Rectal smooth muscle tissue (tissue), 1 donor: Measurements from ENCODE around the gene SEMA4A.
"Not testable (repeated sequence)": the region's sequence is repeated elsewhere in the genome, so short reads cannot be mapped to it uniquely, and the experiment has no call there.

Experiments used
- H3K27ac ChIP-seq: one replicate; pipeline ENCODE4 v1.7.0; 2013; ENCODE audit warnings: low read depth, low read length, inconsistent platforms
- H3K27me3 ChIP-seq: one replicate; pipeline ENCODE4 v1.7.0; 2013; ENCODE audit warnings: low read length; ENCODE audit not compliant: control insufficient read depth, insufficient read depth
- H3K36me3 ChIP-seq: one replicate; pipeline ENCODE4 v1.7.0; 2013; ENCODE audit warnings: low read length; ENCODE audit not compliant: control insufficient read depth, insufficient read depth
- H3K4me1 ChIP-seq: one replicate; pipeline ENCODE4 v1.7.0; 2013; ENCODE audit warnings: low read length; ENCODE audit not compliant: control insufficient read depth, insufficient read depth
- H3K4me3 ChIP-seq: one replicate; pipeline ENCODE4 v1.7.0; 2013; ENCODE audit warnings: low read length
- H3K9ac ChIP-seq: one replicate; pipeline ENCODE4 v1.7.0; 2013; ENCODE audit warnings: low read length

The SEMA4A gene

GRCh38 chr1:156122519-156123355 is 30.6 kb upstream of the SEMA4A start:
- Histone ChIP-seq H3K27ac (peak overlapping the region; percentile 98), H3K36me3 (no peaks in the 10 kb centered on the region), H3K4me3 (peak overlapping the region; percentile 70), H3K9ac (peak overlapping the region; percentile 10), H3K4me1 (peaks cover 75% of the 10 kb centered on the region), H3K27me3 (no peaks in the 10 kb centered on the region)

- H3K4me1 ChIP-seq = peaks cover 81% of the 10 kb centered on the region
- no peaks in the 10 kb centered on the region for H3K27me3 ChIP-seq
- no peaks in the 10 kb centered on the region for H3K36me3 ChIP-seq
- H3K9ac ChIP-seq = peak overlapping the region; percentile 10
- peak overlapping the region; percentile 98 for H3K27ac ChIP-seq
- peak overlapping the region; percentile 70 for H3K4me3 ChIP-seq
Measured at GRCh38 chr1:156123356-156124196, 29.8 kb upstream of the SEMA4A start.

DNA sequence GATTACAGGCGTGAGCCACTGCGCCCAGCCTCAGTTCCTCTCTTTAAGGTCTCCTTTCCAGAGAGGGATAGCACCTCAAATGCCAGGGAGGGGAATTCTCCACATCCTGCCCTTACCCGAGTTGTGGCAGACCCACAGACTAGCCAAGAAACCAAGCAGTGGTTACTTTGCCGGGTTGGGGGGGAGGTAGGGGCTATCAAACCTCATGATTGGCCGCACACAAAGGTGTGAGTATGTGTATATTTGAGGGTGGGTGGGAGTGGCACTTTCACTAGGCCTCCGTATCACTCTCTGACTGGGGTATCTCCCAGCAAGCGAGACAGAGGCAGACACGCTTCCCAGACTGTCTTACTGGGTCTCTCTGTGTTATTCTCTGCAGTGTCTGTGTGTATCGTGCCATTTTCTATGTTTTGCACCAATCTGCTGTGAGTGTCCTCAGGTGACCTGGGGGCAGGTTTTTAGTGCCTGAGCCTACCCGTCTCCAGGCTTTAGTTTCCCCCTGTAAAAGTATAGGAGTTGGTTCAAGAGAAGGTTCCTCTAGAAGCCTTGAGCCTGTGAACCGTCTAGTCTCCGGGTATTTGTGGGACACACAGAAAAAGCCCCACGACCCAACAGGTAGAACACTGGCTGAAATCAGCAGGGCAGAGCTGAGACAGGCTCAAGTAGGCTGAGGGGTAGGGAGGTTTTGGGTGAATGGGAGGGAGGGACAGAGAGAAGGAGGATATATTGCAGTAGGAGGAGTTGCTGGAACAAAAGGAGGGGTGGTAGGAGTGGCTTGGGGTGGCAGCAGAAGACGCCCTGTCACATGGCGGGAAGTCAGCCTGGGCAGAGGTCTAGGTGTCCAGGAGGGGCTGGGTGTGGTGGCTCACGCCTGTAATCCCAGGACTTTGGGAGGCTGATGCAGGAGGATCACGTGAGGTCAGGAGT is 28.6 kb upstream of the SEMA4A start:
- Histone ChIP-seq H3K4me3 (peak overlapping the region; percentile 47), H3K36me3 (no peaks in the 10 kb centered on the region), H3K9ac (no peak overlapping the region), H3K27ac (peak overlapping the region; percentile 98), H3K27me3 (no peaks in the 10 kb centered on the region), H3K4me1 (peaks cover 85% of the 10 kb centered on the region)

DNA sequence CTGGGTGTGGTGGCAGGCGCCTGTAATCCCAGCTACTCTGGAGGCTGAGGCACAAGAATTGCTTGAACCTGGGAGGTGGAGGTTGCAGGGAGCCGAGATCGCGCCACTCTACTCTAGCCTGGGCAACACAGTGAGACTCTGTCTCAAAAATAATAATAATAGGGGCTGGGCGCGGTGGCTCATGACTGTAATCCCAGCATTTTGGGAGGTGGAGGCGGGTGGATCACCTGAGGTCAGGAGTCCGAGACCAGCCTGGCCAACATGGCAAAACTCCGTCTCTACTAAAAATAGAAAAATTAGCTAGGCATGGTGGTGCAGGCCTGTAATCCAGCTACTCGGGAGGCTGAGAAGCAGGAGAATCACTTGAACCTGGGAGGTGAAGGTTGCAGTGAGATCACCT is 27.8 kb upstream of the SEMA4A start:
- H3K4me1 ChIP-seq = peaks cover 84% of the 10 kb centered on the region
- H3K36me3 ChIP-seq, H3K9ac ChIP-seq, H3K27me3 ChIP-seq, H3K4me3 ChIP-seq: not testable (repeated sequence)
- H3K27ac ChIP-seq = peak overlapping the region; percentile 98

GRCh38 chr1:156126043-156126629 is 27.2 kb upstream of the SEMA4A start:
- Histone ChIP-seq H3K27me3 (no peaks in the 10 kb centered on the region), H3K4me1 (peaks cover 81% of the 10 kb centered on the region), H3K27ac (peak overlapping the region; percentile 98), H3K4me3 (peak overlapping the region; percentile 35), H3K36me3 (peaks cover 5% of the 10 kb centered on the region), H3K9ac (peak overlapping the region; percentile 78)

DNA sequence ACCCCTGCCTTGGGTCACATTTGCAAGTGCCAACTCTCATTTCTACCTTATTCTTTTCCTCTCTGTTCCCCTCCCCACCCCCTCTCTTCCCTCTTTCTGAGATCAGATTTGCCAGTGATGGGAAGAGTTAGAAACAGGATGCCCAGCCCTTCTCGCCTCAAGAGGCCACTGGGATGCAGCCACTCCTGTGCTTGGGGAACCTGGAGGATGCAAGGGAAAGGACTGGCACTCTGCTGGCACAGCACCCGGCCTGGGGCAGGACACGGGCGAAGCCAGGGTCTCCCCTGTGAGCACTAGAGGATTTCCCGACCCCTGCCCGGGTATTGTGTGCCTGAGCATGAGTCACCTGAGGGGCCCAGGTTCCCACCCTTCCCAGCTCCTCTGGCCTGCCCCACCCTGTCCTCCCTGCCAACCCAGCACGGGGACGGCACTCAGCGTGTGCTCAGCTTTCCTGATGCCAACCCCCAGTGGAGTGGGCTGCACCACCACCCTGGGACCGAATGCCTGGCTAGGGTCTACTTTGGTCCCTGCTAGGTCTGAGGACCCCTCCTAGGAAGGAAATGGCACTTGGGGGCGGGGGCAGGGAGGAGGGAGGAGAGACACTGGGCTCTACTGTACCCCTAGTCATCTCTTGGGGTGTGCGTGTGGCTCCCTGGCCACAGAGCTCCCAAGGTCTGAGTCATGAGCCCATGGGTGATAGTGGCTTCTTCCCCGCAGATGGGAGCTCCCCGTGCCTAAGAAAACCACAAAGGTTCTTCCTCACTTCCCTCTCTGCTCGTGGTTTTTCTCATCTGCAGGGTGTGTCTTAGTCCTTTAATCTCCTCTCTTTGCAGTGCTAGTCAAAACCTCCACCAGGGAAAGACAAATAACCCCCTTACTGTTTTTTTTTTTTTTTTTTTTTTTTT is 26.5 kb upstream of the SEMA4A start:
- peak overlapping the region; percentile 98 for H3K27ac ChIP-seq
- H3K9ac ChIP-seq = peak overlapping the region; percentile 24
- peak overlapping the region; percentile 35 for H3K4me3 ChIP-seq
- H3K4me1 ChIP-seq = peaks cover 75% of the 10 kb centered on the region
- peaks cover 9% of the 10 kb centered on the region for H3K36me3 ChIP-seq
- H3K27me3 ChIP-seq = no peaks in the 10 kb centered on the region

DNA sequence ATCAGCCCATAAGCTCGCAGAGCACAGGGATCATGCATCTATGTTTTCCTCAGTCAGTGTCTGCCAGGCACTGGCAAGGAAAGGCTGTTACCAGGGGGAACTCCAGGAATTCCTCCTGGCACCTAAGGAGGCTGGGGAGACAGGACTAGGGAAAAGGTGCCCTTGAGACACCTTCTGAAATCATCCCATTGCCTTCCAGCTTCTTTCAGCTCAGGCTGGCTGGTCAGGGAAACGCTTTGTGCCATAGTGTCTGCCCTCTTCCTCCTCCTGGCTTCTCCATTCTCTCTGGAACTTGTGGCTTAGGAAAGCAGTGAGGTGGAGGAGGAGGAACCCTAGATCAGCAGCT is 25.1 kb upstream of the SEMA4A start:
- peak overlapping the region; percentile 98 for H3K27ac ChIP-seq
- H3K27me3 ChIP-seq = no peaks in the 10 kb centered on the region
- peak overlapping the region; percentile 1 for H3K9ac ChIP-seq
- peaks cover 61% of the 10 kb centered on the region for H3K4me1 ChIP-seq
- H3K4me3 ChIP-seq = peak overlapping the region; percentile 44
- peaks cover 13% of the 10 kb centered on the region for H3K36me3 ChIP-seq

DNA sequence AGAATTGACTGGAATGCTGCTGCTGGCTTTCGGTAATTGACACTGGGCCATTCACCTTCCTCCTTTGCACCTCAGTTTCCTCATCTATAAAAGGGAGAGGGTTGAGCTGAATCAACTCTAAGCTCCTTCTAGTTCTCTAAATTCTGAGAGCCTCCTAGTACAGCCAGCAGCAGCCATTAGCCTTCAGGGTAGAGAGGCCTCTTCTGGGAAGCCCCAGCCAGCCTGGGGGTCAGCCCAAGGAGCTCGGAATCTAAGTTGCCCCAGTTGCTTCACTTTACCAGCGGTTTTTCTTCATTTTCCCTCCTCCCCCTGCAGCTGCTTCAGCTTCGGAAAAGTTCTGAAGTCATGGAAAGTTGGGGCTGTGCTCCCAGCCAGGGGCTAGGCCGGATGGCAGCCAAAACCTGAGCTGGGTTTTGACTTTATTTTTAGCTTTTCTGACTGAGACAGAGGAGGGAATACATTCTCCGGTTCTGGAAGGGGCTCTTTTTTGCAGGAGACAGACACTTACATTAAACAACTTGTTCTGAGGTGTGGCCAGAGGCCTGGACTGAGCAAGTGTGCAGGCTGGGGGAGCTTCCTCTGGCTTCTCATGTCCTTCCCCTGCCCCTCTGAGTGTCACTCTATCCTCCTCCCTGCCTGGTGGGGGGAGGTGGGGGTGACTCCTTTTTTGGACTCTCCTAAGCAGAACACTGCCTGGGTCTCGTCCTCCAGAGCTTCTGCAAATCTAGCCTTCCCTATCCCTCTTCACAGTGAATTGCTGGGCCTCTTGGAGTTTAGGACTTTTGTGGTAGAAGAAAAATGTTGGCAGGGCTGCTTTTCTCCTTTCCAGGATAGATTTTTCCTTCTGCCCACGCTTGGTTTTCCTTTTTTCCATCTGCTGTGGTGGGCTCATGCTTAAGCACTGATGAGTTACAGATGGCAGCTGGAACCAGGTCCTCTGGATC is 24.5 kb upstream of the SEMA4A start:
- Histone ChIP-seq H3K27ac (peak overlapping the region; percentile 98), H3K36me3 (peaks cover 17% of the 10 kb centered on the region), H3K9ac (peak overlapping the region; percentile 40), H3K4me1 (peaks cover 57% of the 10 kb centered on the region), H3K27me3 (no peaks in the 10 kb centered on the region), H3K4me3 (peak overlapping the region; percentile 60)

GRCh38 chr1:156129687-156130577 is 23.5 kb upstream of the SEMA4A start:
- H3K4me1 ChIP-seq = peaks cover 51% of the 10 kb centered on the region
- no peaks in the 10 kb centered on the region for H3K27me3 ChIP-seq
- H3K9ac ChIP-seq = peak overlapping the region; percentile 28
- peak overlapping the region; percentile 98 for H3K27ac ChIP-seq
- peak overlapping the region; percentile 60 for H3K4me3 ChIP-seq
- H3K36me3 ChIP-seq = peaks cover 27% of the 10 kb centered on the region

DNA sequence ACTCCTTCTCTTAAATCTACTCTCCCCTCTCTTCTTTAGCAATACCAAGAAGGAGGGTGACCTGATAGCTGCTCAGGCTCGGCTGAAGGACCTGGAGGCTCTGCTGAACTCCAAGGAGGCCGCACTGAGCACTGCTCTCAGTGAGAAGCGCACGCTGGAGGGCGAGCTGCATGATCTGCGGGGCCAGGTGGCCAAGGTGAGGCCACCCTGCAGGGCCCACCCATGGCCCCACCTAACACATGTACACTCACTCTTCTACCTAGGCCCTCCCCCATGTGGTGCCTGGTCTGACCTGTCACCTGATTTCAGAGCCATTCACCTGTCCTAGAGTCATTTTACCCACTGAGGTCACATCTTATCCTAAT is 22.8 kb upstream of the SEMA4A start:
- Histone ChIP-seq H3K9ac (no peak overlapping the region), H3K27me3 (no peaks in the 10 kb centered on the region), H3K27ac (peak overlapping the region; percentile 98), H3K4me1 (peaks cover 49% of the 10 kb centered on the region), H3K4me3 (peak overlapping the region; percentile 30), H3K36me3 (peaks cover 33% of the 10 kb centered on the region)
